Mucosa of descending colon (tissue), 3 donors: ENCODE measurements around the gene OR9A4. TPM values are rescaled to one million over a fixed set of nuclear protein-coding genes. Genes with fewer than 3 reads are reported as not detected.

ENCODE experiments used
- ATAC-seq: fragments of 200-7000 bp; cut with Tn5 transposase; one replicate; pipeline ENCODE4 v1.9.1; 2020; ENCODE audit warnings: mild to moderate bottlenecking, moderate library complexity
- DNase-seq, 3 donors: peaks; one replicate each; pipeline ENCODE4 v3.0.0-alpha.2; 2020
- H3K36me3 ChIP-seq: fragments of 200-600 bp; one replicate; pipeline ENCODE4 v1.8.0; 2021; ENCODE audit warnings: low read depth, mild to moderate bottlenecking
- H3K4me1 ChIP-seq: fragments of 200-600 bp; one replicate; pipeline ENCODE4 v1.8.0; 2021; ENCODE audit warnings: low read depth, mild to moderate bottlenecking
- H3K4me3 ChIP-seq: fragments of 200-600 bp; one replicate; pipeline ENCODE4 v1.8.0; 2021; ENCODE audit warnings: mild to moderate bottlenecking
- H3K9me3 ChIP-seq: fragments of 200-600 bp; one replicate; pipeline ENCODE4 v1.8.0; 2021; ENCODE audit warnings: mild to moderate bottlenecking
- intact Hi-C, 2 donors: fragments of 100-400 bp; cut with DNase I in 1 of 2; cut with micrococcal nuclease in 1 of 2; formaldehyde crosslinking; loops; one replicate each; pipeline versions ENCODE4 v1.11.0 to v1.11.1; 2022; cut with DNase I, micrococcal nuclease
- total RNA-seq, 3 donors: library from RNA; stranded (reverse); fragmentation: NEBNext Ultra II Directional in 2 of 3; extraction: Animal tissue kit (Norgen Biotek cat#: 25700) in 2 of 3; gene quantifications; one replicate each; pipeline versions ENCODE4 v1.2.1 to v1.2.4, GENCODE V29; 2021 to 2023
- TF ChIP-seq, protein P1 (sequence below): fragments of 200-600 bp; IDR thresholded peaks from one replicate; pipeline ENCODE4 v1.8.0; 2022; ENCODE audit warnings: antibody characterized with exemption, mild to moderate bottlenecking
- donor health status: DM: no; HTN: no; CAD: no; lungs with moderate emphysema.
- donor health status: DM: no; HTN: no; CAD: no.
- donor health status: DM: no; HTN: yes; CAD: no.

OR9A4 gene
- total RNA-seq, 3 donors from 2014 or later = 0.26 TPM; not detected in 2

DNA sequence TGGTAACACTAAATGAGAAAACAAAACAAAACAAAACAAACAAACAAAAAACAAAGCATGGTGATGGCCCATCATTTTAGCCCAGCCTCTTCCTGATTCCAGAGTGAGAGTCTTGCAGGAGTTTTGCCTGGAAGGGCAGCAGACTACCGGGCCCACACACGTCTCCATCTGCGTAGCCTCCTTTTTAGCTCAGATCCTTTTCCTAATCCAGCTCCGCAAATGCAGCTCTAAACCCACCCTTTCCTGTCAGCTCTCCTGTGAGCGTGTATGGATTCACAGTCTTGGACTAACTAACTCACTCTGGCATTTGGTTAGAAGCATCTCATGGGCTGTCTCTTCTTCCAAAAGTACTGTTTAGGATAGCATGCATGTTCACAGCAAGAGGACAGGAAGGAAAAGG lies 14.0 kb downstream of the OR9A4 start:
- Histone ChIP-seq H3K4me1 (no peaks in the 10 kb centered on the region), H3K4me3 (no peak overlapping the region), H3K9me3 (no peaks in the 10 kb centered on the region), H3K36me3 (no peaks in the 10 kb centered on the region)
- DNase-seq = no peak
- ATAC-seq = no peak
- intact Hi-C loops = no loop called here
- TF ChIP-seq, protein P1, sequence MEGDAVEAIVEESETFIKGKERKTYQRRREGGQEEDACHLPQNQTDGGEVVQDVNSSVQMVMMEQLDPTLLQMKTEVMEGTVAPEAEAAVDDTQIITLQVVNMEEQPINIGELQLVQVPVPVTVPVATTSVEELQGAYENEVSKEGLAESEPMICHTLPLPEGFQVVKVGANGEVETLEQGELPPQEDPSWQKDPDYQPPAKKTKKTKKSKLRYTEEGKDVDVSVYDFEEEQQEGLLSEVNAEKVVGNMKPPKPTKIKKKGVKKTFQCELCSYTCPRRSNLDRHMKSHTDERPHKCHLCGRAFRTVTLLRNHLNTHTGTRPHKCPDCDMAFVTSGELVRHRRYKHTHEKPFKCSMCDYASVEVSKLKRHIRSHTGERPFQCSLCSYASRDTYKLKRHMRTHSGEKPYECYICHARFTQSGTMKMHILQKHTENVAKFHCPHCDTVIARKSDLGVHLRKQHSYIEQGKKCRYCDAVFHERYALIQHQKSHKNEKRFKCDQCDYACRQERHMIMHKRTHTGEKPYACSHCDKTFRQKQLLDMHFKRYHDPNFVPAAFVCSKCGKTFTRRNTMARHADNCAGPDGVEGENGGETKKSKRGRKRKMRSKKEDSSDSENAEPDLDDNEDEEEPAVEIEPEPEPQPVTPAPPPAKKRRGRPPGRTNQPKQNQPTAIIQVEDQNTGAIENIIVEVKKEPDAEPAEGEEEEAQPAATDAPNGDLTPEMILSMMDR = no peak

DNA sequence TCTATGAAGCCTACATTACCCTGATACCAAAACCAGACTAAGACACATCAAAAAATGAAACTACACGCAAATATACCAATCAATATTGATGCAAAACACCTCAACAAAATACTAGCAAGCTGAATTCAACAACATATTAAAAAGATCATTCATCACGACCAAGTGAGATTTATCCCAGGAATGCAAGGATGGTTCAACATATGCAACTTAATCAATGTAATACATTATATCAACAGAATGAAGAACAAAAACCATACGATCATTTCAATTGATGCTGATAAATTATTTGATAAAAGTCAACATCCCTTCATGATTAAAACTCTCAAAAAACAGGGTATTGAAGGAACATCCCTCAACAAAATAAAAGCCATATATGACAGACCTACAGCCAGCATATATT lies 24.9 kb downstream of the OR9A4 start:
- intact Hi-C loops = no loop called here
- no peak for ATAC-seq
- H3K4me1 ChIP-seq = no peaks in the 10 kb centered on the region
- DNase-seq = no peak
- H3K4me3 ChIP-seq = no peak overlapping the region
- TF ChIP-seq, protein P1 = no peak
- no peaks in the 10 kb centered on the region for H3K36me3 ChIP-seq
- H3K9me3 ChIP-seq = peaks cover 9% of the 10 kb centered on the region

DNA sequence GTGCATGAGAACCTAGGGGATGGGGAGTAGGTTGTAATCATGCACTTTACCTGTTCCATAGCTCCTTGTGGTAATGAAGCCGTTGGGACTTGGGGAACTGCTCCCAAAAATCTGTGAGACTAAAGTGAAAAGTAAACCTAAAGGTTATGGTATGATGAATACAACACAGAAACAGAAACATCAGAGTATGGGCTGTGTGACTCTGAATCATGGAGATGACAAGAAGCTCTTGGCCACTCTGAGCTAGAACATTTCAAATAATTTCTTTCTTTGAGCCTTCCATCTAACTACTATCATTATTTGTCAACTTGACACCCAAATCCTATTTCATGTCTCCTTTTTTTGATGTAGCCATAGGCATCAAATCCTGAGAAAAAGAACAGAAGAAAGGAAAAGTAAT lies 27.6 kb downstream of the OR9A4 start:
- intact Hi-C loops = no loop called here
- ATAC-seq = no peak
- TF ChIP-seq, protein P1 = no peak
- Histone ChIP-seq H3K4me3 (no peak overlapping the region), H3K36me3 (no peaks in the 10 kb centered on the region), H3K9me3 (peaks cover 9% of the 10 kb centered on the region), H3K4me1 (no peaks in the 10 kb centered on the region)
- DNase-seq = no peak

DNA sequence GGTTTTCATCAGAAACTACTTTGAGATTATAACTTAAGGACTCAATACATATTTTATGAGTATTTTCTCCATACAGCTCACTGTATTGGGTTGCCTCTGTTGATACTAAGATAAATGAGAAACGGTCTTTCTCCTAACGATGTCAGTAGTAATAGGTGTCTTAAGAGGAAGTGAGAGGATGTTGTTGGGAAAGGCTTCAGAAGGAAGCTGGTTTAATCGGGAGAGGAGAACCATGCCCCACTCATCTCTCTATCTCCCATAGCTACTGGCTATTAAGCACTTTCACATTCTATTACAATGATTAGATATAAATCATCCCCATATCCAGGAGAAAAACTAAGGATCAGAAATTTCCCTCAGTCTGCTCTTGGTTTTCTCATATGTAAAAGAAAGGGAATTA lies 28.6 kb downstream of the OR9A4 start:
- peaks cover 9% of the 10 kb centered on the region for H3K9me3 ChIP-seq
- H3K36me3 ChIP-seq = no peaks in the 10 kb centered on the region
- H3K4me1 ChIP-seq = no peaks in the 10 kb centered on the region
- ATAC-seq = no peak
- DNase-seq = no peak
- H3K4me3 ChIP-seq = no peak overlapping the region
- TF ChIP-seq, protein P1 = no peak
- intact Hi-C loops = no loop called here

DNA sequence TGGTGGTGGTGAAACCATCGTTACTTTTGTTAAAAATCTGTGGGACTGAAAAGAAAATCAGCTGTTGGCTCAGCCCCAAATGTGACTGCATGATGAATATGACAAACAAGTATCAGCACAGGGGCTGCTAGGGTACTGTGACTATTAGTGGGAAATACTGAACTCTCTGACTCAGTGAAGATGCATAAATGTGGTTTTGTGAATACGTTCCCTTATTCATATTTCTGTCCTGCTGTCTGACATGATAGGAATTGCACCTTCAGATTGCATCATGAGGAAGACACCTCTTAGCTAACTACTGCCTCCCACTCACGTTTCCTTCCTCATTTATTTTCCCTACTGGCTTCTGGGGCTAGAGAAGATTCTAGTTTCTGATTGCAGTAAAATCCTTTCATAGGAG lies 29.2 kb downstream of the OR9A4 start:
- TF ChIP-seq, protein P1 = no peak
- intact Hi-C loops = no loop called here
- no peak for ATAC-seq
- H3K4me3 ChIP-seq = no peak overlapping the region
- H3K4me1 ChIP-seq = no peaks in the 10 kb centered on the region
- DNase-seq = no peak
- peaks cover 9% of the 10 kb centered on the region for H3K9me3 ChIP-seq
- no peaks in the 10 kb centered on the region for H3K36me3 ChIP-seq

DNA sequence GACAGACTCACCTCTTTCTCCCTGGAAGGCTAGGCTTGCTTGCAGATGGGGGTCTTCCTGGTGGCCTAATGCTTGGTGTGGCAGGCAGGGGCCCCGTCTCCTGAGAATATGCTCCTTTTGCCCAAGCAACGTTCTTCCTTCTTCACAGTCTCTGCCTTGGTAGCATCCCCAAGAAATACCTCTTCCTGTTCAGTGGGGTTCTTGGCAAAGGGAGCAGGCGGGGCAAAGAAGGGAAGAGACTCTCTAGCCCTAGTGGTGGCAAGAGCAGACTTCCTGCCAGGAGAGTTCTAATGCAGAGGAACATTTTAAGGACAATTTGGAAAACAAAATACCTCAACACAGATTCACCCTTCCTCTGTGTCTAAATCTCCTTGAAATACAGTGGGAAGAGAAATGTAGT lies 30.6 kb downstream of the OR9A4 start, which contains the start of gene CLEC5A:
Gene CLEC5A (minus strand): TSS at position 179 of the 400 bp plus-strand sequence. CDS start 682 bp downstream, outside the sequence.
- Histone ChIP-seq H3K4me3 (no peak within 1 kb of the TSS), H3K4me1 (no peaks in the 10 kb centered on the region), H3K9me3 (no peaks in the 10 kb centered on the region), H3K36me3 (no peaks in the 10 kb centered on the region)
- TF ChIP-seq, protein P1 = no peak
- DNase-seq (no peak), ATAC-seq (no peak)
- intact Hi-C loops = no loop called here
